NCI-H524 (cell line): Measurements from ENCODE around the gene DHX16.
"Not testable (repeated sequence)": the region's sequence is repeated elsewhere in the genome, so short reads cannot be mapped to it uniquely, and the experiment has no call there.

Experiments
- DNase-seq, 2 experiments: peaks; one replicate each; lab custom pipeline; 2025; lab: John Stamatoyannopoulos, UW

The DHX16 gene

DNA sequence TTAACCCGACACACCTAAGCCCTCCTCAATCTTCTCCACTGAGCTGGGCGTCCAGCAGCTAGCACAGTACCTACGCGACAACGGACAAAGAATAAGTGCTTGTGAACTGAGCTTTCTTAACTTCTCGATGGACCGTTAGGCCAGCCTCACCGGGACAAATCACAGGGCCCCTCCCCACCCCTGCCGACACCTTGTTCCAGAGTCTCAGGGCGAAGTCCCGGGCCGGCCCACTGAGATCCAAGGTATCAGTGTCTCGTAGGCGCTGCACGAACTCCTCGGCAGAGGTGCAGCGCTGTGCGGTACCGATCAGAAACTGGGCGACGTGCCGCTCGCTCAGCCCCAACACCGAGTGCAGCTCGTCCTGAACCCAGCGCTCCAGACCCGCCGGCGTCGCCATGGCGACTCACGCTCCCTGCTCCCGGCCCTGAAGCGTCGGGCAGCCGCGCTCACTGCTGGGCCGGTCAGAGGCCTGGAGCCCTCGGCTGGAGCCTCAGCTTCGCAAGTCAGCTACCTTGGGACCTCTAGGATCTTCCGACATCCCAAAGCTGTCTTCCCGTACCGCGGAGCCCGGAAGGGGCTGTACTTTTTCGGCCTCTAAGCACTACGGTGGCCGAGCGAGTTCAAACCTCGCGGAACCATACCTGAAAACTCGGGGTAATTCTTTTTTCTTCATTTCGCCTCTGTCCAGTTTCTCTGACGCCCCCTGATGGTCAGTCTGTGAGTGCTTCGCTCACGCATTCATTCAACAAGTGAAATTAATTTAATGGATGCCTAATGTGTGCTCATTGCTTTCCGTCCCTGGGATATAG, at the start of gene DHX16:
Gene DHX16, minus strand, starts transcription at position 562 of the 809 bp plus-strand sequence. Its CDS starts 165 bp downstream, at position 397.
- peak; percentile 88 to 96 for DNase-seq

GRCh38 chr6:30722025-30722279, 49.1 kb upstream of the DHX16 start:
- not testable (repeated sequence) for DNase-seq

DNA sequence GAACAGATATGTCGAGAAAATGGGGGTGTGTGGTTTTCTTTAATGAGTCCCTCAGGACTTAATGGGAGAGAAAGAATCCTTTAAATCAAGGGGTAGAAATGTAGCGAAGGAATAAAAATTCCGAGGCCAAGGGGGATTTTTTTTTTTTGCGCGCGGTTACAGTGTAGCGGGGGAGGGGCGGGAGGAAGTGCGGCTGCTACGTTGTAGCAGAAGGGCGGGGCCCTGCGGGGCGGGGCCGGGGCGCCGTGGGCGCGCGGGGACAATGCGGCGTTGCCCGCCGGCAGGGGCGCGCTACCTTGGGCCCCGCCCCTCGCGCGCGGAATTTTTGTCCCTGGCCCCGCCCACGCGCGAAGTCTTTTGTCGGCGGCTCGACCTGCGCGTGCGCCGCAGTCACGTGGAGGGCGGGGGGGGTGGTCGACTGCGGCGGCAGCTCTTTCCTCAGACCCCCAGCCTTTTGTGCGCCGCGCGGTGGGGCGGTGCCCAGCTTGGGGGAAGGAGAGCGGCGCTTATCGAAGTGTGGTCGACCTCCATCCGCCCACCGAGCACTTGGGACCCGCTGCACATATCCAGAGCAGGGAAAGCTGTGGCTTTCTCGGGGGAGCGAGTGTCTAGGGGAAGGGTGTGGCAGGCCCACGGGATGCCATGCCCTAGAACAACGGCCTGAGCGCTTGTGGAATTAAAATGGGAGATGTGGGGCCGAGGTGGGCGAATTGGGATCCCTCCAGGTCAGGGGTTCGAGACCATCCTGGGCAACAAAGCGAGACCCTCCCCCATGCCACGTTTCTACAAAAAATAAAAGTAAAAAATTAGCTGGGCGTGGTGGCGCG, 48.6 kb upstream of the DHX16 start:
- DNase-seq: peak; percentile 56 to 85

DNA sequence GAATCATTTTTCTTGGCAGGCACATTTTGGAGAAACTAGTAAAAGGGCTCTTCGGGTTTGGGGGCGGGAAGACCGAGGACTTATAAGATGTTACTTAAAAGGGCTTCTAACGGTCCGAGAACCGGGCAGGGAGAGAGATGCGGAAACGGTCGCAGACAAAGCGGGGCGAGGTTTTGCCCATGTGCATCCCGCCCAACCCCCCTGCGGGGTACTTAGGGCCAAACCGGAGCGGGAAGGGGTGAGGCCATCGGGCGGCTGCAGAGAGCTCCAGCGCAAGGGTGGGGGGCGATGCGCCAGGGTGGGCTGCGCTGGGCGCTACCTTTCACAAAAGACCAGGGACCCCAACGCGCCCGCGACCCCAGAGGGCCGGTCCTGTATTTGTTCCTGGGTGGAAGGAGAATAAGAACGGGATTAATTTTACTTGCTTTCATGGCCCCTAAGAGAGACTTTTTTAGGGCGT, 48.0 kb upstream of the DHX16 start:
- DNase-seq: peak; percentile 41 to 71

DNA sequence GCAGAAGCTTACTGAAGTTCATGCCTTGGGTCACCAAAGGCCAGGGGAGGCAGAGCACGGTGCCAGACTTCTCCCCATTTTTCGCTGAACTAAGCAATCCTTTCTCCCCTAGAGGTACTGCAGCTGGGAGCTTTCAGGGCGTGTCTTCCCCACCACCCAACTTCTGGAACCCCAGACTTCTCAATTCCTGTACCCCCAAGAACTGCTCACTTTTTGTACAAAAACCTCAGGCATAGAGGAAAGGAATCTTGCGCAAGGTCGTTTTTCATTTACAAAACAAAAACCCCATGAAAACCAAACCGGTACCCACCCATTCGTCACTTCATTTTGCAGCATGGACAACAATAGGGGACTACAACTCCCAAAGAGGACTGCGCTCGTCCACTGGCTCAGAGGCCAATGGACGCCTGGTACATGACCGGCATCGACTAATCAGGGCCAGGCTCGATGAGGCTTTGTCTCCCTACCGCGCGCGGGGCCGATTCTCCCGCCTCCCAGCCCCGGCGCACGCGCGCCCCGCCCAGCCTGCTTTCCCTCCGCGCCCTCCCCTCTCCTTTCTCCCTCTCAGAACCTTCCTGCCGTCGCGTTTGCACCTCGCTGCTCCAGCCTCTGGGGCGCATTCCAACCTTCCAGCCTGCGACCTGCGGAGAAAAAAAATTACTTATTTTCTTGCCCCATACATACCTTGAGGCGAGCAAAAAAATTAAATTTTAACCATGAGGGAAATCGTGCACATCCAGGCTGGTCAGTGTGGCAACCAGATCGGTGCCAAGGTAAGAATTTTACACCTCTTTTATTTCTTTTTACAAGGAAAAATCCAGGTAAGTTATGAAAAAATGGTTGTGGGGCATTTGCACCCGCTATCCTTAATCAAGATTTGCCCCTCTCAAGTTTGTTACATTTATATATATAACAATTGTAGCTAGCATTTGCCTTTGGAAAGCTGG, 47.3 kb upstream of the DHX16 start, which contains the start of gene TUBB:
Gene TUBB, plus strand, starts transcription at position 562 of the 947 bp plus-strand sequence. Its CDS starts 155 bp downstream, at position 717.
- peak; percentile 92 to 97 for DNase-seq

- DNase-seq: peak in 1 of 2 experiments; percentile 42
Observed at GRCh38 chr6:30719356-30719755, 46.5 kb upstream of the DHX16 start.

- not testable (repeated sequence) for DNase-seq
Observed at GRCh38 chr6:30717845-30718720, 45.3 kb upstream of the DHX16 start.

DNA sequence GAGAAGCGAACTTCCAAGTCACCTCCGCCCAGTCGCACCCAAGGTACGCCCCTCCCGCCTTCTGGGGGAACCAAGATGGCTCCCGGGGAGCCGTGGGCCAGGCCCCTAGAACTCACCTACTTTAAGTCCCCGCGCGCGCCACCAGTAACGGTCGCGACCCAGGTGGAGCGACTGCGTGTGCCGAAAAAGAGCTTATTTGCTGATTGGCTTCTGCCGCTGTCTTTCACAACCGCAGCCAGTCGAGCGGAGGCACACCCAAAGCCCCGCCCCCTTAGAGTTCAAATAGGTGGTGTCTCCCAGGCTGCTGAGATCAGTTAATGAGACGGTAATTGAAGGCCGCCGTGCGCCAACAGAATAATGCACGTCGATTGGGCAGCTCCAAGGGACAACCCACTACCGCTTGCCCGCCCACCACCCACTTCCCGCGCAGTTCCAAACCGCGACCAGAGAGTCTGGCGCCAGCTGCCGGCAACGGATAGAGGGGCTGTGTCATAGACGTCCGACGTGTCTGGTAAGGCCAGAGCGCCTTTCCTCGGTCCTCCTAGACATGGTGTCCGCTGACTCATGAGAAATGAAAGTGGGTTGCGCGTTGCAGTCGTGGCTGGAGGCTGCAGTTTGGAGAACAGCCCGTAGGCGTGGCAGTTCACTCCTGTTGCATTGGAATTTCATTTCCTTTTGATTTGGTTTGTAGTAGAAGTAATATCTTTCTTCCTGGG, 44.5 kb upstream of the DHX16 start, which contains the start of gene MDC1:
Gene MDC1, minus strand, starts transcription at position 153 of the 716 bp plus-strand sequence. CDS start 2,106 bp downstream, outside the sequence.
- DNase-seq: peak; percentile 100

DNA sequence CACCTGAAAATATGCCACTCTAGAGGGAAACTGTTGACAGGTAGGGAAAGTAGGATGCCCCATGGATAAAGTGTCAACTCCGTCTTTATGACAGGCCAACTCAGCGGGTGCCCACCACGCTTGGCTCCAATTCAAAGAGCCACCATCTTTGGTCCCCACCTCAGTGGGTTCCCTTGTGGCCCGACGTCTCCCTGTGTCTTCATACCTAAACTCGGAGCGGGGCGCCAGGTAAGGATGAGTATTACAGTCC, 44.0 kb upstream of the DHX16 start:
- no peak for DNase-seq

DNA sequence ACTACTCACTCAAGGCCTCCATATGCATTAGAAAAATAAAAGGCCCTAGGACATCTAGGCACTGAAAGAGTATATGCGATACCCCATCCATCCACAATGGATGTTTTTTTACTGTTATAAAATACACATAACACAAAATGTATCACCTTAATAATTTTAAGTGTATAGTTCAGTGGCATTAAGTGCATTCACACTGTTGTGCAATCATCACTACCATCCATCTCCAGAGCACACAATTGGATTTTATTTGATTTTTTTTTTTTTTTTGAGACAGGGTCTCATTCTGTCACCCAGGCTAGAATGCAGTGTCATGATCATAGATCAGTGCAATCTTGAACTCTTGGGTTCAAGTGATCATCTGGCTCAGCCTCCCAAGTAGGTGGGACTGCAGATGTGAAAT, 41.5 kb upstream of the DHX16 start:
- DNase-seq: no peak

DNA sequence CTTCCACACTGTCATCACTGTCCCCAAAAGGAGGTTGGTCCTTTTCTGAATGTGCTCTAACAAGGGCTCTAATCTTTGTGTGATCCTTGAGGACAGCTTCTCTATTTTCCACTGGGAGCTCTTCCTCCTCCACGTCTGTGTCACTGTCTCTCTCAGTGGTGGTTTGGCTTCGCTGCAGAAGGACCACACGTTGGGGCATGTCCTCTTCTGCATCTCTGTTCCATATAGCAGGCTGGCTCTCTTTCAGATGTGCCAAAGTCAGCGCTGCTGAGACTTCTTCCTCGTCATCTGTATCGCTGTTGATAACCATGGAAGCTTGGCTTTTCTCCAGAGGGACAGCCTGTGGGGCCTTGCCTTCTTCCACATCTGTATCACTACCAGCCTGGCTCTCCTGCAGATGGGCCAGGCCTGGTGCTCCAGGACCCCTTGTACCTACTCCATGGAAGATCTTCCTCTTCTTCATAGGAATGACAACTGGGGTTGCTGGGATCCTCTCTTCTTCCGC, 39.7 kb upstream of the DHX16 start:
- no peak for DNase-seq

DNA sequence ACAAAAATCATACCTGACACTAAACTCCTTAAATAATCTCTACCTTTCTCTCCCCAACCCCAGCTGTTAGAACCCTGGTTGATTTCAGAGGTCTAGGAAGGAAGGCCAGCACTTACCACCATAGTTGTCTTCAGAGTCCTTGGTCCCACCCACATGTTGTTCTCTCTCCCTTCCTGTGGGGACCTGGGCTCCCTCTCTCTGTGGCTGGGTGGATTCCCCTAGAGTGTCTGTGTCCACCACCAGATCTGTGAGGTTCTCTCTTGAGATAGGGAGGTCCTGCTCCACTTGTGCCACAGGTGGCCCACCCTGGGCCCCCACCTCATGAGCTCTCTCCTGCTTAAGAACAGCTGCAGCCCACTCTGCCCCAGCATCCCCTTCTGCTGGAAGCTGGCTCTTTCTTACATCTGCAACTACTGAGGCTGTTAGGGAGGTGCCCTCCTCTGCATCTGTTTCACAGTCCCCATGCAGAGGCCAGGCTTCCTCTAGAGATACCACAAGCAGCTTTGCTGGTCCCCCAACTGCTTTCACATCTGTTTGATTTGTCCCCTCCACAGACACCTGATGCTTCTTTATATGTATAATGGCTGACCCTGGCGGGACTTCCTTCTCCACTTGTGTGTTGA, 39.1 kb upstream of the DHX16 start:
- DNase-seq: no peak

DNA sequence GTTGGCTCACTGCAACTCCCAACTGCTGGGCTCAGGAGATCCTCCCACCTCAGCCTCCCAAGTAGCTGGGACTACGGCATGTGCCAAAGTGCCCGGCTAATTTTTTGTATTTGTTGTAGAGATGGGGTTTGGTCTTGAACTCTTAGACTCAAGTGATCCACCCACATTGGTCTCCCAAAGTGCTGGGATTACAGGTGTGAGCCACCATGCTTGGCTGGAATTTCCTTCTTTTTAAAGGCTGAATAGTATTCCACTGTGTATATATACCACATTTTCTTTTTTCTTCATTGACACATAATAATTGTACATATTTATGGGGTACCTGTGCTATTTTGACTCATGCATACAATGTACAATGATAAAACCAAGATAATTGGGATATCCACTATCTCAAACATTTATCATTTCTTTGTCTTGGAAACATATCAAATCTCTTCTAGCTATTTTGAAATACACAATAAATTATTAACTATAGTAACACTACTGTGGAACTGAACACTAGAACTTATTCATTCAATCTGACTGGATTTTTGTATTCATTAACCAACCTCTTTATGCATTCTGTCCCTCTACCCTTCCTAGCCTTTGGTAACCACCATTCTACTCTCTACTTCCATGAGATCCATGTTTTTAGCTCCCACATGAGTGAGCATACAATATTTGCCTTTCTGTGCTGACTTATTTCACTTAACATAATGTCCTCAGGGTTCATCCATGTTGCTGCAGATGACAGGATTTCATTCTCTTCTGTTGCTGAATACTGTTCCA, 36.5 kb upstream of the DHX16 start:
- DNase-seq: no peak

GRCh38 chr6:30707281-30707850, 34.6 kb upstream of the DHX16 start:
- no peak for DNase-seq

DNA sequence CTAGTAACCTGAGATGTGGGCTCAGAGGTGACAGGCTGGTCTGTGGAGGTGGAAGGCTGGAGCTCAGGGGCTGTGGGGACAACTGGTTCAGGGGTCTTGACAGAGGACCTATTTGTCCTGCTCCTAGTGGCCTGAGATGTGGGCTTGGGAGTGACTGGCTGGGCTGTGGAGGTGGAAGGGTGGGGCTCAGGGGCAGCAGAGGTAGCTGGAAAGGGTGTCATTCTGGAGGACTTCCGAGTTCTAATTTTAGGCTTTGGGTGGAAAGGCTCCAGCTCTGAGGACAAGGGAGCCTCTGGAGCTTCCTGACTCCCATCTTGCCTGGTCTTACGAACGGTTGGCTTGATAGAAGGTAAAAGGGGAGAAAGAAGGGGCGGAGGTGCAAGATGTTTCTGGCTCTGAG, 32.8 kb upstream of the DHX16 start:
- DNase-seq: no peak

DNA sequence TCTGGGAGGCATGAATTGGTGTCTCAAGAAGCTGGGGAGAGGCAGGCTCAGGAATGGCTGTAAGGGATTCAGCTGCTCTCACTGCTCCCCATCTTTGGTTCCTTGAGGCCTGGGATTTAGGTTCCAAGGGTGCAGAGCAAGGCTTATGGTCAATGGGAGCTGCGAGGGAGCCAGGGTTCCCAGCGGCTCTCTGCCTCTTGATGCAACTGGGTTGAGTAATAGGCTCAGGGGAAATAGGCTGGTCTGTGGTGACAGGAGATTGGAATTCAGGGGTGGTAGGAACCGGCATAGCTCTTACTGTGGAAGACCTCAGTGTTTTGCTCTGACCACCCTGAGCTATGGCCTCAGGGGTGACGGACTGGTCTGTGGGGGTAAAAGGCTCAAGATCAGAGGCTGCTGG, 31.0 kb upstream of the DHX16 start:
- no peak for DNase-seq

GRCh38 chr6:30703011-30703410, 30.2 kb upstream of the DHX16 start:
- DNase-seq: no peak

DNA sequence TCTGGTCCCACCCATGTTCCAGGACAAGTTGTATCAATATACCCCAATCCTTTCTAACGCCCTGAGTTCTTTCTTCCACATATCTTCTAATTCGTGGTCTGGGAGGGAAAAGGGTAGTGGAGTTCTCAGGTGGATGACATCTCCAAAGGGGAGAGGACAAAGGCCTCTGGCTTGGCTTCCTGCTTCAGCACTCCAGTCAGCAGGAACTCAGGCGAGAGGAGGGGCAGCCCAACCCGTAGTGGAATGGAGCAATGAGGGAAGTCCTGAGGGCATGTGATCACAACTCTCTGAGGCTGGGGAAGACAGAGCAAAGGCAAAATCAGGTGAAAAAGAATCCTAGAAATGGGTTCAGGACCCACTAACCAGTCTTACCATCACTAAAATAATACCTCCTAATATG, 27.5 kb upstream of the DHX16 start:
- no peak for DNase-seq

DNA sequence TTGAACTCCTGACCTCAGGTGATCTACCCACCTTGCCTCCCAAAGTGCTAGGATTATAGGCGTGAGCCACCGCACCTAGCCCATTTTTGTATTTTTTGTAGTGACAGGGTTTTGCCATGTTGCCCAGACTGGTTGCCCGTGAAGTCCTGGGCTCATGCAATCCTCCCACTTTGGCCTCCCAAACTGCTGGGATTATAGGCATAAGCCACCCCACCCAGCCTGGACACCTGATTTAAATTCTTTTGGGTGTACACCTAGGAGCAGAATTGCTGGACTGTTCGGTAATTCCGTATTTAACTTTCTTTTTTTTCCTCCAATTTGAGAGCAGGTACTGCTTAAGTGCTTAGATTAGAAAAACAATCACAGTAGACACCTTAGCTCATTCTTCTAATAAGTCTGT, 23.6 kb upstream of the DHX16 start:
- no peak for DNase-seq
